CD14-positive monocyte (primary cell): Measurements from ENCODE around the gene CIRBP. TPM values are rescaled to one million over a fixed set of nuclear protein-coding genes. Genes with fewer than 3 reads are reported as not detected.

Source experiments
- DNase-seq, 3 donors: peaks; one replicate each; pipeline ENCODE4 v3.0.0-alpha.2; 2011 to 2022
- H2AFZ ChIP-seq: 2 replicates; pipeline ENCODE4 v1.6.0; 2012; ENCODE audit warnings: mild to moderate bottlenecking, low read depth, low read length, inconsistent platforms; ENCODE audit not compliant: insufficient read depth, poor library complexity, severe bottlenecking
- H3K27ac ChIP-seq, 2 donors: 1 replicate in 1 of 2; 2 replicates in 1 of 2; pipeline ENCODE4 v1.5.1; 2012 to 2013; ENCODE audit warnings: low read length in 2 of 2, control low read depth in 1 of 2, inconsistent platforms in 1 of 2, low read depth in 1 of 2, mild to moderate bottlenecking in 1 of 2
- H3K27me3 ChIP-seq, 2 donors: one replicate each; pipeline versions ENCODE4 v1.6.0 to v1.6.1; 2011 to 2013; ENCODE audit warnings: low read length in 2 of 2; ENCODE audit not compliant: control insufficient read depth in 2 of 2, insufficient read depth in 2 of 2
- H3K36me3 ChIP-seq, 2 donors: replicated peaks in 1 of 2; 1 replicate in 1 of 2; 2 replicates in 1 of 2; pipeline versions ENCODE4 v1.5.1 to v1.6.1; 2012 to 2013; ENCODE audit warnings: low read length in 2 of 2, control low read depth in 1 of 2, inconsistent platforms in 1 of 2, mild to moderate bottlenecking in 1 of 2; ENCODE audit not compliant: insufficient read depth in 2 of 2, control insufficient read depth in 1 of 2
- H3K4me1 ChIP-seq, 2 donors: 1 replicate in 1 of 2; 2 replicates in 1 of 2; pipeline versions ENCODE4 v1.5.1 to v1.6.1; 2012 to 2013; ENCODE audit warnings: low read length in 2 of 2, control low read depth in 1 of 2, inconsistent platforms in 1 of 2, mild to moderate bottlenecking in 1 of 2, moderate library complexity in 1 of 2; ENCODE audit not compliant: insufficient read depth in 2 of 2, control insufficient read depth in 1 of 2
- H3K4me2 ChIP-seq: replicated peaks from 2 replicates; pipeline ENCODE3; 2012; ENCODE audit warnings: low read length, moderate library complexity, mild to moderate bottlenecking; ENCODE audit not compliant: poor library complexity, severe bottlenecking; ENCODE audit errors: extremely low read depth
- H3K4me3 ChIP-seq, 3 experiments: fragments of 200-600 bp in 1 of 3; sonication (generic) in 1 of 3; replicated peaks in 1 of 3; 1 replicate in 2 of 3; 2 replicates in 1 of 3; pipeline ENCODE4 v1.5.1; 2011 to 2013; ENCODE audit warnings: low read length in 3 of 3, mild to moderate bottlenecking in 3 of 3, control low read depth in 2 of 3, low read depth in 2 of 3, inconsistent platforms in 1 of 3, moderate library complexity in 1 of 3
- H3K79me2 ChIP-seq: 2 replicates; pipeline ENCODE4 v1.6.0; 2012; ENCODE audit warnings: mild to moderate bottlenecking, control low read depth, inconsistent platforms, low read length, moderate library complexity; ENCODE audit not compliant: insufficient read depth
- H3K9ac ChIP-seq: 2 replicates; pipeline ENCODE4 v1.6.0; 2017; ENCODE audit warnings: low read length, mild to moderate bottlenecking; ENCODE audit not compliant: insufficient read depth, poor library complexity, severe bottlenecking
- H3K9me3 ChIP-seq, 2 donors: replicated peaks in 1 of 2; 1 replicate in 1 of 2; 2 replicates in 1 of 2; pipeline versions ENCODE4 v1.5.1 to v1.6.1; 2012 to 2013; ENCODE audit warnings: low read length in 2 of 2, control low read depth in 1 of 2; ENCODE audit not compliant: control insufficient read depth in 1 of 2, insufficient read depth in 1 of 2
- H4K20me1 ChIP-seq: 2 replicates; pipeline ENCODE4 v1.6.0; 2012; ENCODE audit warnings: mild to moderate bottlenecking, low read length, control low read depth, moderate library complexity; ENCODE audit not compliant: insufficient read depth
- H3K27ac Mint-ChIP-seq, 7 donors: one replicate each; pipeline ENCODE4 v1.8.0; 2020; ENCODE audit warnings: mild to moderate bottlenecking in 7 of 7, mixed read lengths in 7 of 7, moderate library complexity in 6 of 7, inconsistent platforms in 2 of 7
- H3K27me3 Mint-ChIP-seq, 3 donors: one replicate each; pipeline ENCODE4 v1.8.0; 2021 to 2022; ENCODE audit warnings: low read depth in 3 of 3, mild to moderate bottlenecking in 3 of 3, mixed read lengths in 3 of 3, moderate library complexity in 3 of 3, inconsistent platforms in 1 of 3
- H3K36me3 Mint-ChIP-seq, 2 donors: one replicate each; pipeline ENCODE4 v1.8.0; 2020; ENCODE audit warnings: mixed read lengths in 2 of 2, inconsistent platforms in 1 of 2, mild to moderate bottlenecking in 1 of 2
- H3K4me1 Mint-ChIP-seq: one replicate; pipeline ENCODE4 v1.8.0; 2020; ENCODE audit warnings: mild to moderate bottlenecking, mixed read lengths
- H3K4me3 Mint-ChIP-seq, 2 donors: one replicate each; pipeline ENCODE4 v1.8.0; 2020; ENCODE audit warnings: mild to moderate bottlenecking in 2 of 2, mixed read lengths in 2 of 2, moderate library complexity in 1 of 2
- H3K9me3 Mint-ChIP-seq, 7 donors: one replicate each; pipeline ENCODE4 v1.8.0; 2020 to 2022; ENCODE audit warnings: mixed read lengths in 7 of 7, mild to moderate bottlenecking in 6 of 7, moderate library complexity in 6 of 7, inconsistent platforms in 2 of 7
- WGBS: methylation state at CpG from one replicate; pipeline ENCODE4 v1.1.5; 2013; ENCODE audit warnings: missing lambda C conversion rate; ENCODE audit not compliant: insufficient coverage; 5-methylcytosine and 5-hydroxymethylcytosine counted together
- intact Hi-C, 2 donors: fragments of 100-400 bp; cut with micrococcal nuclease; formaldehyde crosslinking; loops; one replicate each; pipeline versions ENCODE4 v1.15.0 to v1.15.1; 2023
- polyA plus RNA-seq, 3 donors: library from polyadenylated mRNA; depleted of rRNA in 1 of 3; unstranded in 2 of 3; stranded (reverse) in 1 of 3; fragments of 300-500 nt in 2 of 3; fragments of >200 nt in 1 of 3; fragmentation: Illumina TruSeq in 2 of 3; gene quantifications; 1 replicate in 2 of 3; 2 replicates in 1 of 3; pipeline ENCODE4 v1.2.3, GENCODE V29; 2012 to 2021
- TF ChIP-seq, protein P1 (sequence below): fragments of 200-600 bp; IDR thresholded peaks from one replicate; pipeline ENCODE4 v1.8.0; 2022; ENCODE audit warnings: antibody characterized with exemption, mild to moderate bottlenecking

CIRBP gene
- polyA plus RNA-seq, 3 donors: 39.6 to 600 (median 51.1) TPM

DNA sequence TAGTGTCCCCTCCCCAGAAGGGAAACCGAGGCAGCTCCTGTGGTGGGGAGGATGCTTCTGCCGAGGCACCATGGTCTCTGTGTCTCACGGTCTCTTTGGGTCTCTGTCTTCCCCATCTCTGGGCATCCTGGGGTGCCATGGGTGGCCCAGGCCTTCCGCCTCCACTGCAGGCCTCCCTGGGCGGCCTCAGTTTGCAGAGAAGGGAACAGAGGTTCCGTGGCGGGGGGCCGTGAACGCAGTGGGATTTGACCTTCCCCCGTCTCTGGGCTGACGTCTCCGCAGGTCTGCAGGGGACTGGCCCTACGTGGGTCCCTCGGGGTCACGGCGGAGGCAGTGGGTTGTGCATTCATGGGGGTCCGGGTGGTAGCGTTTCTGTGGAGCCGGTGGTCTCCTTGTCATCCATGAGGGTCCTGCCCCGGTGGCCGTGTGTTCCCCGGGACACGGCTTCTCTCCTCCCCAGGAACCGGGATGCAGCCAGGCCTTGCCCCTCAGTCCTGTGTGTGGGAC lies 21.1 kb downstream of the CIRBP start:
- no peak overlapping the region for H3K27ac ChIP-seq
- Mint-ChIP-seq H3K27ac (no peak overlapping the region), H3K4me1 (peaks cover 10% of the 10 kb centered on the region), H3K4me3 (no peak overlapping the region), H3K36me3 (no peaks in the 10 kb centered on the region), H3K9me3 (peaks cover 0 to 12% (median 4%) of the 10 kb centered on the region in 7 donors), H3K27me3 (peaks cover 27 to 68% (median 44%) of the 10 kb centered on the region in 3 donors)
- H3K4me2 ChIP-seq: no peak overlapping the region
- H2AFZ ChIP-seq: no peak overlapping the region
- 90% methylated on average over 23 of the region's 24 CpGs for WGBS
- peaks cover 3 to 4% of the 10 kb centered on the region in 2 donors for H3K4me1 ChIP-seq
- TF ChIP-seq, protein P1, sequence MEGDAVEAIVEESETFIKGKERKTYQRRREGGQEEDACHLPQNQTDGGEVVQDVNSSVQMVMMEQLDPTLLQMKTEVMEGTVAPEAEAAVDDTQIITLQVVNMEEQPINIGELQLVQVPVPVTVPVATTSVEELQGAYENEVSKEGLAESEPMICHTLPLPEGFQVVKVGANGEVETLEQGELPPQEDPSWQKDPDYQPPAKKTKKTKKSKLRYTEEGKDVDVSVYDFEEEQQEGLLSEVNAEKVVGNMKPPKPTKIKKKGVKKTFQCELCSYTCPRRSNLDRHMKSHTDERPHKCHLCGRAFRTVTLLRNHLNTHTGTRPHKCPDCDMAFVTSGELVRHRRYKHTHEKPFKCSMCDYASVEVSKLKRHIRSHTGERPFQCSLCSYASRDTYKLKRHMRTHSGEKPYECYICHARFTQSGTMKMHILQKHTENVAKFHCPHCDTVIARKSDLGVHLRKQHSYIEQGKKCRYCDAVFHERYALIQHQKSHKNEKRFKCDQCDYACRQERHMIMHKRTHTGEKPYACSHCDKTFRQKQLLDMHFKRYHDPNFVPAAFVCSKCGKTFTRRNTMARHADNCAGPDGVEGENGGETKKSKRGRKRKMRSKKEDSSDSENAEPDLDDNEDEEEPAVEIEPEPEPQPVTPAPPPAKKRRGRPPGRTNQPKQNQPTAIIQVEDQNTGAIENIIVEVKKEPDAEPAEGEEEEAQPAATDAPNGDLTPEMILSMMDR: no peak
- no peaks in the 10 kb centered on the region for H4K20me1 ChIP-seq
- H3K27me3 ChIP-seq: peaks cover 10 to 44% of the 10 kb centered on the region in 2 donors
- no peak for DNase-seq
- no peaks in the 10 kb centered on the region for H3K79me2 ChIP-seq
- intact Hi-C loops: no loop called here
- H3K9ac ChIP-seq: no peak overlapping the region
- H3K36me3 ChIP-seq: no peaks in the 10 kb centered on the region
- H3K4me3 ChIP-seq: no peak overlapping the region
- peaks cover 0 to 5% of the 10 kb centered on the region in 2 donors for H3K9me3 ChIP-seq

- Histone ChIP-seq H3K27ac (no peak overlapping the region), H3K4me2 (no peak overlapping the region), H3K36me3 (no peaks in the 10 kb centered on the region), H3K9me3 (peaks cover 0 to 5% of the 10 kb centered on the region in 2 donors), H3K9ac (no peak overlapping the region), H3K79me2 (no peaks in the 10 kb centered on the region), H4K20me1 (no peaks in the 10 kb centered on the region), H3K27me3 (peaks cover 9 to 42% of the 10 kb centered on the region in 2 donors), H2AFZ (no peak overlapping the region), H3K4me1 (peaks cover 7 to 8% of the 10 kb centered on the region in 2 donors), H3K4me3 (no peak overlapping the region)
- intact Hi-C loops: no loop called here
- TF ChIP-seq, protein P1: no peak
- H3K4me3 Mint-ChIP-seq: no peak overlapping the region
- no peaks in the 10 kb centered on the region for H3K36me3 Mint-ChIP-seq
- H3K4me1 Mint-ChIP-seq: peaks cover 11% of the 10 kb centered on the region
- H3K27ac Mint-ChIP-seq: no peak overlapping the region
- 83% methylated on average over 39 of the region's 40 CpGs for WGBS
- DNase-seq: no peak
- peaks cover 0 to 10% (median 4%) of the 10 kb centered on the region in 7 donors for H3K9me3 Mint-ChIP-seq
- H3K27me3 Mint-ChIP-seq: peaks cover 25 to 70% (median 45%) of the 10 kb centered on the region in 3 donors
These were observed 21.8 kb downstream of the CIRBP start for GRCh38 chr19:1290703-1291651.
